GM13976 (cell line): ENCODE results near the gene DNA2.

Experiments
- DNase-seq: peaks from one replicate; pipeline ENCODE4 v3.0.0; 2012; ENCODE audit warnings: low spot score
- CTCF ChIP-seq: IDR thresholded peaks from 2 replicates; pipeline ENCODE4 v1.5.1; 2012; ENCODE audit warnings: borderline replicate concordance, mild to moderate bottlenecking; ENCODE audit not compliant: insufficient read depth; ENCODE audit errors: extremely low read depth, missing control alignments, control extremely low read depth
- in situ Hi-C: fragments of 300-500 bp; cut with MboI; formaldehyde crosslinking; loops from one replicate; pipeline ENCODE4 v1.12.0; 2022; ENCODE audit warnings: low sequenced_read_pairs, mixed read lengths, inconsistent platforms; ENCODE audit not compliant: unreplicated experiment

Gene DNA2

GRCh38 chr10:68446179-68446578, 25.6 kb downstream of the DNA2 start:
- in situ Hi-C loops, result no loop called here
- no peak for DNase-seq
- TF ChIP-seq CTCF, result no peak

GRCh38 chr10:68442971-68443370, 28.8 kb downstream of the DNA2 start:
- no peak for DNase-seq
- in situ Hi-C loops, result no loop called here
- TF ChIP-seq CTCF, result no peak

- TF ChIP-seq CTCF, result no peak
- in situ Hi-C loops, result no loop called here
- DNase-seq, result no peak
These were observed 30.9 kb downstream of the DNA2 start for GRCh38 chr10:68440898-68441297.

GRCh38 chr10:68435803-68436202, 36.0 kb downstream of the DNA2 start:
- no peak for TF ChIP-seq CTCF
- no peak for DNase-seq
- in situ Hi-C loops, result no loop called here

- in situ Hi-C loops, result no loop called here
- TF ChIP-seq CTCF, result no peak
- no peak for DNase-seq
These were observed 37.1 kb downstream of the DNA2 start for GRCh38 chr10:68434657-68435056.

GRCh38 chr10:68428396-68429104, 43.2 kb downstream of the DNA2 start:
- no peak for TF ChIP-seq CTCF
- in situ Hi-C loops, result no loop called here
- no peak for DNase-seq
